RKO (cell line): ENCODE measurements around the gene PPM1L.
A peak's percentile ranks its signal among the peaks of the same experiment; 100 is the strongest.

ENCODE experiments used
- DNase-seq: peaks from one replicate; pipeline ENCODE4 v3.0.0-alpha.2; 2016; ENCODE audit warnings: low spot score

PPM1L gene

DNA sequence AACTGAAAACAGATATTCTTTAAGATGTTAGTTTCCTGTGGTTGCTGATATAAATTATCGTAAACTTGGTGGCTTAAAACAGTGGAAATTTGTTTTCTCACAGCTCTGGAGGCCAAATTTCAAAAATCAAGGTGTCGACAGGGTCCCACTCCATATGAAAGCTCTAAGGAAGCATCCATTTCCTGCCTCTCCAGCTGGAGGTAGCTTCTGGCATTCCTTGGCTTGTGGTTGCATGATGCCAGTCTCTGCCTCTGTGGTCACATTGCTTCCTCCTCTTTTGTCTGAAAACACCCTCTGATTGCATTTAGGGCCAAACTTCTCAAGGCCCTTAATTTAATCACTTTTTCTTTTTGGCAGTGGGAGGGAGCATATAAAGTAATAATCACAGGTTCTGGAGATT is 96.8 kb downstream of the PPM1L start:
- no peak for DNase-seq

DNA sequence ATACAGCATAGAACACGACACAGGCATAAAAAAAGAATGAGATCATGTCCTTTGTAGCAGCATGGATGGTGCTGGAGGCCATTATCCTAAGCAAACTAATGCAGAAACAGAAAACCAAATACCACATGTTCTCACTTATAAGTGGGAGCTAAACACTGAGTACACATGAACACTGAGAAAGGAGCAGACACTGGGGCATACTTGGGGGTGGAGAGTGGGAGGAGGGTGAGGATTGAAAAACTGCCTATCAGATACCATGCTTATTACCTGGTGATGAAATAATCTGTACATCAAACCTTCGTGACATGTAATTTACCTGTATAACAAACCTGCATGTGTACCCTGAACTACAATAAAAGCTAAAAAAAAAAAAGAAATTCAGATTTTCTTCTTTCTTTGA is 100.4 kb downstream of the PPM1L start:
- no peak for DNase-seq

DNA sequence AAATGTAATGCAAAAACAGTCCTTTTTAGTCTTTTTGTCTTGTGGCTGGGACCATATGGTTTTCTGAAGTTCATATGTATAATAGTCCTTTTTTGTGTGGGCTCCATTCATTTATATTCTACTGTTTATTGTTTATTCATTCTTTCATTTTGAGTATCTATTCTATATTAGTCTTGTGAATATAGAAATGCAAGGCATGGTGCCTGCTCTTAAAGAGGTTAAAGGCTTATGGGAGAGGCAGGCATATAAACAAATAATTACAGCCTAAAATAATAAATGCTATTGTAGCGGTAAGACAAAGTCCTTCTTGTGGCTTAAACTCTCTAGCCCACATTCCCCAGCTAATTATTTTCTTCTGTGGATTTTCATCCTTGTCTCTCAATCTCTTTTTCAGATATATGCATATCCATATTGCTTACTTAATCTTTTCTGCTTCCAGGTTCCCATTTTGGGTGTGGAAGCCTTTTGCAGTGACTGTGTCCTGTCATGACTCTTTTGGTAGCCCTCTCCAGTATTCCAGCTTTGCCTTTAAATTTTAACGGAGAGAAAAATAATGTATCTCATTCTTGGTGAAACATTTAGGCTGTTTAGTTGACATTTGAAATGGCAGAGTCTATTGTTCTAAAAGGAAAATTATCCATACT is 101.6 kb downstream of the PPM1L start:
- DNase-seq, result no peak

DNA sequence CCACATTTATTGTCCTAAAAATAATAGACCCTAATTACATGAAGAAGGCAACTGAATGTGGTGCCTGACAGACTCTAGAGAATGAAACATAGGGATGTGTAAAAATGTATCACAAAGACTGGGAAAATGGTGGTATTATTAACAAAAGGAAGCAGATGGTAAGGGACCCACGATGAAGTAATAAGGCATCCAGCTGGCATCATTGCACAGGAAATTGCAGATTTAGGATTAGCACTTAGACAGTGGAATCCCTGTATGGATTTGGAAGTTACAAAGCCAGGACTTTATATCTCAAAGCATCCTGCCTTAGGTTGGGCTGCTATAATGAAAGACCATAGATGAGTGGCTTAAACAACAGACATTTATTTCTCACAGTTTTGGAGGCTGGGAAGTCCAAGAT is 104.3 kb downstream of the PPM1L start:
- no peak for DNase-seq

DNA sequence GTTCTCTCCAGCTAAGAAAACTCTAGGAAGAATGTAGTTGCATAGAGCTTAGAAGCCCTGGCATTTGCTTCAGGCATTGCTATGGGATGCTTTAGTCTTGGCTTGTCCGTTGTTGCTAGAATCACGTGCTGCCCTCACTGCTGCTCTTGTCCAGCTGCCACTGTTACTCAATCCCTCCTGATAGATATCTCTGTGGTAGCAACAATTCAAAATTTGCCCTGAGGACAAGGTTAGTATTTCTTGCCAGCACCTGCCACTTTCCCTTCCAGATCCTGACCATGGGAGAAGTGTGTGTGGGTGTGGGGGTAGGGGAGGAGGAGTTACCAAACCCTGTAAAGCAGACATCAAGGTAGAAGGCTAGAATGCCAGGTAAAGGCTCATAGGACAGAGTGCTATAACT is 113.8 kb downstream of the PPM1L start:
- DNase-seq, result no peak

DNA sequence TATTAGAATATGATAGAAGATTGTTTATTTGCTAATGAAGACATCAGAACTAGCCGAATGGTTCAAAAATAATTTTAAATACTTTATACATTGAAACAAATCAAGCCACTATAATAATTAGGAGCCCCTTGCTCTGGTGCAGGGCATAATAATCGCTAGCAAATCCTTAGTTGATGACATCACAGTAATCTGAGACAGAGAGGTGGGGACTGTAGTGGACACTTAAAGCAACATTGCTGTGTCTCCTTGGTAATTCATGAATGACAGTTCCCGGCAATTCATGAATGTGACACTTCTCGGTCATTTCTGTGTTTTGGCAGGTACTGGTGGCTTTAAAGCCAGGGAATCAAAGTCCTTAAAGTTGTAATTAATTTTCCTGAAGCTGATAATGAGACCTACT is 114.3 kb downstream of the PPM1L start:
- DNase-seq, result no peak

DNA sequence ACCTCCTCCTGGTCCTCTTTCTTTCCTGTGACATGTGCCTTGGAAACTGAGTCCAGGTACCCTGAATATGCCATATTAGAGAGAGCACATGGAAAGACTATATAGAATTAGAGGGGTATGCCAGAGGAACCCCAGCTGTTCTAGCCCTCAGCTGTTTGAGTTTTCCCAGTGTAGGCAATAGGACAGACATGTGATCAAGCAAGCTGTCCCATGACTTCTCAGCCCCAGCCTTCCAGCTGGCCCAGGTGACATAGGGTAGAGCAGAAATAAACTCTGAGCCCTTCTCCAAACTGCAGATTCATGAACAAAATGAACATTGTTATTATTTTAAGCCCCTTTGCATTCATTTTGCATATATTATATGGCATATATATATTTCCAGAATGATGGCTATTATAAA is 118.7 kb downstream of the PPM1L start:
- no peak for DNase-seq

DNA sequence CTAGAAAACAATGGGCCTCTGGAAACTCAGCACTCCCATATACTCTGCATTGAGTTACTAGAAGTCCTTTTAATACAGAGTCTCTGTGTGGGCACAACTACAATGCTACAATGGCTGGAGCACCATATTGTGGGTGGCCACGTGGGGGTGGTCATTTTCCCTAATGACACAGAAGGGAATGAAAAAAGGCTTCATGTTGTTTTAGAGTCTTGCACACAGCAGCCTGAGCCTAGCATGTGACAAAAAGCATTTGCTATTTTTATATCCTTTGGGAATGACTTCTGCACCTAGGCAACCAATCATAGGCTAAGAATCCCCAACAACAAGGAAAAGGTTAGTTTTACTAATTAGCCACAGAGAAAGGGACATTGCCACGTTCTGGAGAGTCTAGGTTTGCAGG is 120.6 kb downstream of the PPM1L start:
- no peak for DNase-seq

DNA sequence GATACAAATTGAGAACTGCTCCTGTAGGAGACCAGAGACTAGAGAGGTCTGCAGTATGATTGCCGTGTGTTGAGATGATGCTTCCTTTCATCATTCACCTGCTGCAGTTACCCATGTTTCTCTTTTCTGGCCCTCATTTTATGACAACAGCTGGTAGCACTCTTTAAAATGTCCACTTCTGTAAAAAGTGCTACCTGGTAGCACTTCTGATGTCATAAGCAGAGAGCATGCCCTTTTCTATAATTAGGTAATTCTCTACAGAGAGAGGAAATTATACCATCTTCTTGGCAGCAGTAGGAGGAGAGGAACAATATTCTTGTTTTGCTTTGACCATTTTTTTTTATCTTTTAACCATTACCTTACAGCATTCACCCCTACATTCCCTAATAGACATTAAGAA is 123.8 kb downstream of the PPM1L start:
- DNase-seq, result no peak

DNA sequence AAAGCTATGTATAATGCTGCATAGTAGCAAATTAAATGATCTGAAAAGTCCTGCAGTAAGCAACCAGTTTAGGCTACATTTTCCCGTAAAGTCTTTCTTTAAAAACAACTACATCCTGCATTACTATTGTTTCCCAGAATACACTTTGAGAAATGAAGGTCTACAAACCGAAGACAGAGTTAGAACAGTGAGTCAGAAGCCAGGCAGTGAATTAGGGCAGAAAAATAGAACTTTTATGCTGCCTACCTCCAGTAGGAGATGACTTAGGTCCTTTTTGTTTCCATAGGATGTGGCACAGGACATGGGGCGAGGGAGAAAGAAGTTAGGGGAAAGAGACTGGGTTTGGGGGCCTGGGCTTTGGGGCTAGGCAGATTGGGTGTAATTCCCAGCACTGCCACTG is 127.3 kb downstream of the PPM1L start:
- DNase-seq, result peak; percentile 3

DNA sequence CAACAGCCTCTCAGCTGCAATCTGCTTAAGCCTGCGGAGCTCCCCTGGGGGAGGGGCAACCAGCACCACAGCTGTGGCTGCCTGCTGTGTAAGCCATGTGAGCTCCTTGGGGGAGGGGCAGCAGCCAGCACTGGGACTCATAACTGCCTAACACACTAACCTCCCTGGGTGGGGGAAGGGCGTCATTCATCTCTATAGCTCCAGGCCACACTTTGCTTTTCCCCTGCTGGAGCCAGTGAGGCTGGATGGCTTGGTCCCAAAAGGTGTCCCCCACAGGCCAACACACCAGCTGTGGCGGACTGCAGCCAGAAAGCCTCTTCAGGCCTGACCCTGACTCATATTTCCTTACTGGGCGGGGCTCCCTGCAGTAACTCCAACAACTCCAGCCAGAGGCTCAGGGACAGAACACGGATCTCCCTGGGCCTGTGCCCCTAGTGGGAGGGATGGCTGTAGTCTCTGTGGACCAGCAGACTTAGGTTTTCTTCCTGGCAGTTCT is 129.8 kb downstream of the PPM1L start:
- DNase-seq, result no peak

DNA sequence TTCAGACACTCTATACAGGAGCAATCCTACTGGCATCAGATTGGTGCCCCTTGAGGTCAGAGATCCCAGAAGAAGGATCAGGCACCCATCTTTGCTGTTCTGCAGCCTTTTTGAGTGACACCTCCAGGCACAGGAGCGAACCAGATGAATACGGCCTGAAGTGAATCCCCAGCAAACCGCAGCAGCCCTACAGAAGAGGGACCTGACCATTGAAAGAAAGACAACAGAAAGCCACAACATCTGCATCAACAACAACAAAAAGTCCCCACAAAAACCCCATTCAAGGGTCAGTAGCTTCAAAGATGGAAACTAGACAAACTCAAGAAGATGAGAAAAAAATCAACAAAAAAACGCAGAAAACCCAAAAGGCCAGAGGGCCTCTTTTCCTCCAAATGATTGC is 130.4 kb downstream of the PPM1L start:
- DNase-seq, result no peak

DNA sequence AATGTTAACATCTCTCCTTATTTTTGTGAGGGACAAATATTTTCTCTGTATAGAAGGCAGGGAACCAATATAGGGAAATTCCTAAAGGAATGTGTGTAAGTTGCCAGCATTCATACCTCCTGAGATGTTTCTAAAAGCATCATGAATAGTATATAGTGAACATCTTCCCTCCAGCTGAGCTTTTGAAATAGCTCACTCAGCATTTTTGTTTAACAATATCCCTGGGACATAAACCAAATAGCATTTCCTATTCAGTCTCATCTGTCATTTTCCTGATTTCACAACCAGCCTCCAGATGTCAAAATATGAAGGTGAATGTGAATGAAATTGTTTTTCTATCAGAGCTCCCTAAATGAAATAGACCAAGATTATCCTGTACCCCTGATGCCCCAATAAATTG is 137.2 kb downstream of the PPM1L start:
- no peak for DNase-seq

DNA sequence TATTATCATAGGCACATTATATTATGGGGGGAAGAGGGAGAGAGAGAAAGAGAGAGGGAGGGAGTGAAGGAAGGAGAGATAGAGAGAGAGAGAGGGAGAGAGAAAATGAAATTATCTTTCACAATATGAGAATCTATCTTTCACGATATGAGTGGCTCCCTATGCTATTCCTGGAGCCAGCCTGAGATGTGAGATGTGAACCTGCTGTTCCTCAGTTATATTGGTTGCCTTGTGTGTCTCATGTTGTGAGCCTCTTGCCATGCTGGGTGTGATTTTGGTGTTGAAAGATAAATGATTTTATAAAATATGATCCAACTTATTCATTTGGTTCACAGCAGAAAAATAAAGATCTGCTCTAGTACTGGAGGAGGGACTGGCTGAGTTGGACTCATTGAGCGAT is 148.7 kb downstream of the PPM1L start:
- no peak for DNase-seq

DNA sequence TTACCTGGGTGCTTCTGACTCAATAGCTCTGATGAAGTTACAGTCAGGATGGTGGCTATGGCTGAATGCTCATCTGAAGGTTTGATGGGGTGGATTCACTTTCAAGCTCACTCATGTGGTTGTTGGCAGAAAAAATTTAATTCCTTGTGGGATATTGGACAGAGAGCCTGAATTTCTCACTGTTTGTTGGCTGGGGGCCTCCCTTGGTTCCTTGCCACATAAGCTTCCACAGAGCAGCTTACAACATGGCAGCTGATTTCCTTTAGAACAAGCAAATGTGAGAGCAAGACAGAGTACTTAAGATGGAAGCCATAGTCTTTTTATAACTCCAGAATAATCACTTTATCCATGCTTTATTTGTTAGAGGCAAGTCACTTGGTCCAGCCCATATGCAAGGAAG is 150.6 kb downstream of the PPM1L start:
- DNase-seq, result no peak

DNA sequence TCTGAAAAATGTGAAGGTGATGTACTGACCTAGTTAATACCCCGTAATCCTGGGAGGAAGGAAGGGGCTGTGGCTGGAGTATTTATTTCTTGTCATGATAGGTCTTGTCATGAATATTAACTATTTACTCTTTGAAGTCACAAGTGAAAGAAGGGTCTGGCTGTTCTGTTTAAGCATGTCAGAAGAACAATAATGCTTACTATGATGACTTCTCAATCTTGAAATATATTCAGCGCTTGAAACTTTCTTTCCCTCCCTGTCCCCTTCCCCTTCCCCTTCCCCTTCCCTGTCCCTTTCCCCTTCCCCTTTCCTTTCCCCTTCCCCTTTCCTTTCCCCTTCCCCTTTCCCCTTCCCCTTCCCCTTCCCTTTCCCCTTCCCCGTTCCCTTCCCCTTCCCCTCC is 153.9 kb downstream of the PPM1L start:
- no peak for DNase-seq

DNA sequence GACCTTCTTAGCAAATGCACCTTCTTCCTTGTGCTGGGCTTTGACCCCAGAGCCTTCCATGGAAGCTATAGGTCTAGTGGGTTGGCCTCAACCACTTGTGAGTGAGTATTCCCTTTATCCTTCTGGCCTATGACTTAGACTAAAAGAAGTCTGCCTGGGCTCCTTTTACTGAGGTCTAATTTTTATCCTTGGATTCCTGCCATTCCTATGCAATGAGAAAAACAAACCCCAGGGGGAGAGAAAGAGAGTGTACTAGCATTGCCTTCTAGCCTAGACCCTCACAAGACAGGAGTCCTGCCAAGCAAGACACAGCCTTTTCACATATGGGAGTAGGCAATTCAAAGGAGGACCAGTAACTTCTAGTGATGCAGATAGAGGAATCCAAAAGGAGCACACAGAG is 155.4 kb downstream of the PPM1L start:
- no peak for DNase-seq

DNA sequence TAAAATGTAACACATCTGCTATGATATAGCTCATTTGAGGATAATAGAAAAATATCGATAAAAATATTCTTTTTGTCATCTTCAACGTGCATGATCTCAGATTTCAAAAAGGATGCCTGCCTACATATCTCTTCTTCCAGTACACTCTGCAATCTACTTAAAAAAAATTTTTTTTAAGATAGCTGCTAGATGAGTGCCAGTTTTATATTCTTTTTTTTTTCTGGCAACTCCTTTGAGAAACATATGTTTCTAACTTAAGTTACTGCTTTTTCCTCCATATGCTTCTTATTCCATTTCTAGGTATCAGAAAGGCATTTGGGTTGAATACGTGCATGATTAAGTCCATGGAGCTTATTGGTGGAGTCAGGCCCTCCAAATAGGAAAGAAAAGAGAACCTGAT is 160.4 kb downstream of the PPM1L start:
- no peak for DNase-seq

DNA sequence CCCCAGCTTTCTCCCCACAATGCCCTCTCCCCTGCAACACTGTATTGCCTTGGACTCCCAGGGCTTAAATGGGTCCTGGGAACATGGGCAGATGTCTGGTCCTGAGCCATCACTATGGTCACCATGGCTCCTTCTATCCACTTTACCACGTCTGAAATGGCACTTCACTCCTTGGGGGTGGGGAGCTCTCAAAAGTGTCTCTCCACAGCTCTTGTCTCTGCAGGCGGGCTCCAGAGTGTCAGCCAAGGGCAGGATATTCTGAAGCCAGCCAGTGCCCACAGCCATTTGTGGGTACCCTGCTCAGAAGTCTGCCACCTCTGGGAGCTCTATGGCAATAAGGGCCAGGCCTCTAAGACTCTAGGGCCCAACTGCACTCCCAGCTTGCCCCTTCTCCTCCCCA is 163.9 kb downstream of the PPM1L start:
- no peak for DNase-seq

DNA sequence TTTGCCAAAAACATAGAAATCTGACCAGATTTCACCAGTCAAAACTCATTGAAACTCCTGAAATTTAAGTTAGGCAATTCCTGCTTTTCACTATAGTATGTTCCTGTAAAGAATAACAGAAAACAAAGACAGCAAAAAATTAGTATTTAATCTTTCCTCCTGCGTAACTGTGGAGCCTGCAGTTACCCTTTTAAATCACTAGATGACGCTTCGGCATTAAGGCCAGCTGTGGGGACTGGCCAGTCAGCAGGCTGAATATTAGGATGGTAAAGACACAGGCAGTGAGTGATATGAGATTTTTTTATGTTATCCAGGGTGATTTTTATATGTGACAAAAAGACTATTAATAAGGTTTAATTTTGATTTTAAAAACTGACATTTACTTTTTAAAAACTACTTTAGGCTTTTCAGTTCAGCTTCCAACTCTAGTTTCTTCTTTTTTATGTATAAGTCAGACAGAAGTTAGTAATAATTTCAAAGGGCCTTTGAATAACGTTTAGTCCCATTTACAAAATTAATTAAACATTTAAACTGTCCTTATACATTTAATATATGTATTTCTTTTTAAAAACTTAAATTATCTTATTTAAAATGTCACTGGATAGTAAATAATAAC is 165.1 kb downstream of the PPM1L start:
- peak; percentile 72 for DNase-seq

DNA sequence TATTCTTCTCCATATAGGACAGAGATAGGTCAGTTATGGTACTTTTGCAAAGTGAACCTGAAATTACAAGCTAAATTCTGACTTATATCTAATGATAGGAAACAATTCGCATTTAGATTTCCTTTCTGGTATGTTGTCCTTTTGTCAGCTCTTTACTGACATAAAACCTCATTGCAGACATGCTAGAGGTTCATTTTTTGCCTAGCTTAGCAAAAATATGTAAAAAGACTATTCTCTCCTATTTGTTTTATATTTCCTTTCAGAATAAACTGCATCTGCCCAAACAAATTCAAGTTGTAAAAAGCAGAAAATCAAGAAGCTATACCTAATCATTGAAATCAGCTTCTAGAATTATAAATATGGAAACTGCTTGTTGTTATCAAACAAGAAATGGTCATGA is 168.7 kb downstream of the PPM1L start:
- DNase-seq, result no peak

DNA sequence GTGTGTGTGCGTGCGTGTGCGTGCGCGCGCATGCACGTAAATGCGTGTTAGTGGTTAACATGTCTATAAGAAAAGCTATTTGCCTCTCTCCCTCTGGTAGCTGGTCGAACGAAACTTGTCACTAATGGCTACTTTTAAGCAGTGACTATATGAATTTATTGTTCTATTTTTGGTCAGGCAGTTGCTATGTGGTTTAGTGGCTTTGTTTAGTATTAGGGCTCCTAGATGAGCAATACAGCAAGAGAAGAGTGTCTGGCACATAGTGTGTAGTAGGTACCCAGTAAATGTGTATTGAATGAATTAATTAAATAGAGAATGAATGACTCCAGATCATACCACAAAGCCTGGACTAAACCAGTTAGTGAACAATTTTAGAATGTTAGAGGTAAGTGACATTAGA is 171.6 kb downstream of the PPM1L start:
- no peak for DNase-seq

DNA sequence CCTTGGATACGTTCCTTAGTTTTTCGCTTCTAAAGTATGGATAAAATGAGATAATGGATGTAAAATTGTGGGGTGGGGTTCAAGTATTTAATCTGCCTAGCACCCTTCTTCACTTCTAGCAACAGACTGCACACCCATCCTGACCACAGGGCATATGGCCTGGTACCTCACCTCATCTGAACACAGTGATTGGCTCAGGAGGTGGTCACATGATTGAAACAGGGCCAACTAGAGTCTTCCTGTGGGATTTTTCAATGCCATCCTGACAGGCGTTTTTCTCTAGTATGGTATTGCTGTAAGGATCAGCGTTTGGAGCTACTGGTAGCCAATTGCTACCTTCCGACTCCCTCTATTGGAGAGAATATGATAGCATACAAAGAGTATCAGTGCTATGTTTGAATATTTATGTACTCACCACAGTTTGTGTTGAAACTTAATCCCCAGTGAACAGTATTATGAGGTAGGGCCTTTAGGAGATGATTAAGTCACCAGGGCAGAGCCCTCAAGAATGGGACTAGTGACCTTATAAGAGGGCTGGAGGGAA is 172.2 kb downstream of the PPM1L start:
- DNase-seq, result no peak

DNA sequence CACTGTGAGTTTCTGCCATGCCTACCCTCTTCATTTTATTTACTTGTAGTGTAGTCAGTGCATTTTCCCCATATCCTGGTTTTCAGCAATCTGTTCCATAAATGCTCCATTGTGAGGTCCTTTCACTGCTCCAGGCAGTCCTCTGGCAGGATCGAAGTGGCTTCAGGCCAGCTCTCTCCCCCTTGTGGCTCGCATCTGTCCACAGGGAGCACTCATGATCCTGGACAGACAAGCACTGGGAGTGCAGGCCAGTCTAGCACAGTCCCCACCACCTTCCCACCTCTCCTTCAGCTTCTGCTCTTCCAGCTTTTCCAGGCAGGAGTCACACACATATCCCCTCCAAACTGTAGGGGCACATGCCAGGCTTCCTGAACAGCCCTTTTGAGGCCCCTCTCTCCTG is 173.6 kb downstream of the PPM1L start:
- peak; percentile 2 for DNase-seq
